HEK293 (cell line): ENCODE data around the gene CTSA.

Source experiments
- HOXA7 ChIP-seq: sonication (generic); formaldehyde crosslinking; IDR thresholded peaks from 2 replicates; pipeline ENCODE4 v1.8.1; 2022; ENCODE audit warnings: missing genetic modification reagents, borderline replicate concordance
- SETDB1 ChIP-seq: IDR thresholded peaks from one replicate; pipeline ENCODE4 v1.6.1; 2017; ENCODE audit warnings: mild to moderate bottlenecking, low read length, moderate library complexity, mixed read lengths; ENCODE audit not compliant: insufficient read length
- ZNF24 ChIP-seq: fragments of 450-650 bp; formaldehyde crosslinking; IDR thresholded peaks from 2 replicates; pipeline ENCODE4 v1.5.1; 2016; ENCODE audit warnings: missing biosample characterization, missing genetic modification characterization
- ZNF776 ChIP-seq: fragments of 450-650 bp; formaldehyde crosslinking; IDR thresholded peaks from 2 replicates; pipeline ENCODE4 v1.5.0; 2017; ENCODE audit warnings: missing biosample characterization, missing genetic modification characterization, borderline replicate concordance
- TF ChIP-seq, protein P1 (sequence below): fragments of 450-650 bp; formaldehyde crosslinking; IDR thresholded peaks from 2 replicates; pipeline ENCODE4 v1.5.1; 2016; ENCODE audit warnings: missing biosample characterization, missing genetic modification characterization

- TF ChIP-seq, protein P1, sequence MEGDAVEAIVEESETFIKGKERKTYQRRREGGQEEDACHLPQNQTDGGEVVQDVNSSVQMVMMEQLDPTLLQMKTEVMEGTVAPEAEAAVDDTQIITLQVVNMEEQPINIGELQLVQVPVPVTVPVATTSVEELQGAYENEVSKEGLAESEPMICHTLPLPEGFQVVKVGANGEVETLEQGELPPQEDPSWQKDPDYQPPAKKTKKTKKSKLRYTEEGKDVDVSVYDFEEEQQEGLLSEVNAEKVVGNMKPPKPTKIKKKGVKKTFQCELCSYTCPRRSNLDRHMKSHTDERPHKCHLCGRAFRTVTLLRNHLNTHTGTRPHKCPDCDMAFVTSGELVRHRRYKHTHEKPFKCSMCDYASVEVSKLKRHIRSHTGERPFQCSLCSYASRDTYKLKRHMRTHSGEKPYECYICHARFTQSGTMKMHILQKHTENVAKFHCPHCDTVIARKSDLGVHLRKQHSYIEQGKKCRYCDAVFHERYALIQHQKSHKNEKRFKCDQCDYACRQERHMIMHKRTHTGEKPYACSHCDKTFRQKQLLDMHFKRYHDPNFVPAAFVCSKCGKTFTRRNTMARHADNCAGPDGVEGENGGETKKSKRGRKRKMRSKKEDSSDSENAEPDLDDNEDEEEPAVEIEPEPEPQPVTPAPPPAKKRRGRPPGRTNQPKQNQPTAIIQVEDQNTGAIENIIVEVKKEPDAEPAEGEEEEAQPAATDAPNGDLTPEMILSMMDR (tag by site-specific recombination): no peak
- TF ChIP-seq ZNF776 (tag by site-specific recombination) (no peak), SETDB1 (no peak), ZNF24 (tag by site-specific recombination) (no peak), HOXA7 (no peak)
These were observed 18.9 kb downstream of the CTSA start for GRCh38 chr20:45909817-45910669.
